NK-92 (cell line): Measurements from ENCODE around the gene TRHDE.

Source experiments
- DNase-seq: peaks from one replicate; lab custom pipeline; 2025; ENCODE audit not compliant: unreplicated experiment; lab: John Stamatoyannopoulos, UW

TRHDE gene

GRCh38 chr12:72717036-72717435, 444.9 kb downstream of the TRHDE start:
- no peak for DNase-seq
